Peyer's patch (tissue), 4 donors: ENCODE measurements around the gene NKAIN2.

ENCODE experiments used
- POLR2A ChIP-seq, 2 donors: fragments of 450-650 bp; IDR thresholded peaks; one replicate each; pipeline ENCODE4 v1.5.1; 2017; ENCODE audit warnings: antibody characterized with exemption in 2 of 2, mild to moderate bottlenecking in 2 of 2, moderate library complexity in 2 of 2
- TF ChIP-seq, protein P1 (sequence below), 6 experiments: fragments of 450-650 bp in 4 of 6; fragments of 200-600 bp in 2 of 6; sonication (generic) in 1 of 6; IDR thresholded peaks; one replicate each; pipeline ENCODE4 v1.5.1; 2017 to 2019; ENCODE audit warnings: antibody characterized with exemption in 6 of 6, mild to moderate bottlenecking in 3 of 6, moderate library complexity in 1 of 6

DNA sequence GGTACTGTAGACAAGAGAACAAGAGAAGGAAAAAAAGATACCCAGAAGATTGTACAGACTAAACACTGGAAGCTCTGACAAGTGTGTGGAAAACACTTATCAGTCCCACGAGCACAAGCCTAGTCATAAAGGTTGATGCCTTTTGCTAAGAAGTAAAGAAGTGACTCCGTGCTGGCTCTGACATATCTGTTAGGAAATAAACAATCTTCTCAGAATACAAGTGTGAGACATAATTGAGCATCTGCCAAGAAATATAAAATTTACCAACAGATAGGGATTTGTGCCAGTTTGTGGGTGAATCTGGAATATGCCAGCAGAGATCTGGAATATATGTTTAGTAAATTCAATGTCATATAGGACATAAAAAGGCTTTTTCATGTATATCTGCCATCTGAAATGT lies 899.9 kb downstream of the NKAIN2 start:
- no peak for TF ChIP-seq POLR2A (IDR thresholded peaks at IDR 0.05)
- TF ChIP-seq, protein P1, sequence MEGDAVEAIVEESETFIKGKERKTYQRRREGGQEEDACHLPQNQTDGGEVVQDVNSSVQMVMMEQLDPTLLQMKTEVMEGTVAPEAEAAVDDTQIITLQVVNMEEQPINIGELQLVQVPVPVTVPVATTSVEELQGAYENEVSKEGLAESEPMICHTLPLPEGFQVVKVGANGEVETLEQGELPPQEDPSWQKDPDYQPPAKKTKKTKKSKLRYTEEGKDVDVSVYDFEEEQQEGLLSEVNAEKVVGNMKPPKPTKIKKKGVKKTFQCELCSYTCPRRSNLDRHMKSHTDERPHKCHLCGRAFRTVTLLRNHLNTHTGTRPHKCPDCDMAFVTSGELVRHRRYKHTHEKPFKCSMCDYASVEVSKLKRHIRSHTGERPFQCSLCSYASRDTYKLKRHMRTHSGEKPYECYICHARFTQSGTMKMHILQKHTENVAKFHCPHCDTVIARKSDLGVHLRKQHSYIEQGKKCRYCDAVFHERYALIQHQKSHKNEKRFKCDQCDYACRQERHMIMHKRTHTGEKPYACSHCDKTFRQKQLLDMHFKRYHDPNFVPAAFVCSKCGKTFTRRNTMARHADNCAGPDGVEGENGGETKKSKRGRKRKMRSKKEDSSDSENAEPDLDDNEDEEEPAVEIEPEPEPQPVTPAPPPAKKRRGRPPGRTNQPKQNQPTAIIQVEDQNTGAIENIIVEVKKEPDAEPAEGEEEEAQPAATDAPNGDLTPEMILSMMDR (IDR thresholded peaks at IDR 0.05): no peak
